NT2/D1 (cell line): ENCODE measurements around the gene LUZP4.
"Not testable (repeated sequence)": the region's sequence is repeated elsewhere in the genome, so short reads cannot be mapped to it uniquely, and the experiment has no call there.

ENCODE experiments used
- DNase-seq: peaks from one replicate; pipeline ENCODE4 v3.0.0-alpha.2; 2011; ENCODE audit warnings: low read depth, low spot score
- H3K27me3 ChIP-seq: 2 replicates; pipeline ENCODE4 v1.6.0; 2011; ENCODE audit warnings: mild to moderate bottlenecking; ENCODE audit not compliant: insufficient read length, insufficient read depth
- H3K36me3 ChIP-seq: 2 replicates; pipeline ENCODE4 v1.6.1; 2011; ENCODE audit warnings: mild to moderate bottlenecking, low read length, mixed read lengths; ENCODE audit not compliant: insufficient read depth, insufficient read length
- H3K4me1 ChIP-seq: 2 replicates; pipeline ENCODE4 v1.5.1; 2011; ENCODE audit not compliant: insufficient read depth, insufficient read length
- H3K4me3 ChIP-seq: 2 replicates; pipeline ENCODE4 v1.5.1; 2011; ENCODE audit warnings: low read depth; ENCODE audit not compliant: insufficient read length
- H3K9ac ChIP-seq: 2 replicates; pipeline ENCODE4 v1.6.0; 2011; ENCODE audit warnings: low read depth; ENCODE audit not compliant: insufficient read length
- H3K9me3 ChIP-seq: 2 replicates; pipeline ENCODE4 v1.5.1; 2011; ENCODE audit warnings: mild to moderate bottlenecking, low read length; ENCODE audit not compliant: insufficient read depth
- SUZ12 ChIP-seq: IDR thresholded peaks from 2 replicates; pipeline ENCODE4 v1.6.1; 2011; ENCODE audit not compliant: insufficient read length, insufficient read depth; ENCODE audit errors: extremely low read depth
- YY1 ChIP-seq: IDR thresholded peaks from 2 replicates; pipeline ENCODE4 v1.6.1; 2011; ENCODE audit not compliant: insufficient read length, insufficient read depth
- ZNF274 ChIP-seq: IDR thresholded peaks from 2 replicates; pipeline ENCODE4 v1.6.1; 2011; ENCODE audit warnings: mild to moderate bottlenecking, low read depth, low read length

Gene LUZP4

GRCh38 chrX:115337491-115338144 lies 48.1 kb downstream of the LUZP4 start:
- Histone ChIP-seq H3K36me3 (no peaks in the 10 kb centered on the region), H3K27me3 (no peaks in the 10 kb centered on the region), H3K9ac (no peak overlapping the region), H3K4me1 (peaks cover 2% of the 10 kb centered on the region), H3K4me3 (no peak overlapping the region), H3K9me3 (no peaks in the 10 kb centered on the region)
- DNase-seq, result no peak
- TF ChIP-seq YY1 (no peak), ZNF274 (no peak)

- Histone ChIP-seq H3K9me3 (no peaks in the 10 kb centered on the region), H3K36me3 (no peaks in the 10 kb centered on the region), H3K9ac (no peak overlapping the region), H3K4me3 (no peak overlapping the region), H3K27me3 (no peaks in the 10 kb centered on the region), H3K4me1 (no peaks in the 10 kb centered on the region)
- no peak for DNase-seq
- TF ChIP-seq SUZ12 (no peak), YY1 (no peak), ZNF274 (no peak)
Measured at GRCh38 chrX:115339441-115340025, 50.0 kb downstream of the LUZP4 start.

DNA sequence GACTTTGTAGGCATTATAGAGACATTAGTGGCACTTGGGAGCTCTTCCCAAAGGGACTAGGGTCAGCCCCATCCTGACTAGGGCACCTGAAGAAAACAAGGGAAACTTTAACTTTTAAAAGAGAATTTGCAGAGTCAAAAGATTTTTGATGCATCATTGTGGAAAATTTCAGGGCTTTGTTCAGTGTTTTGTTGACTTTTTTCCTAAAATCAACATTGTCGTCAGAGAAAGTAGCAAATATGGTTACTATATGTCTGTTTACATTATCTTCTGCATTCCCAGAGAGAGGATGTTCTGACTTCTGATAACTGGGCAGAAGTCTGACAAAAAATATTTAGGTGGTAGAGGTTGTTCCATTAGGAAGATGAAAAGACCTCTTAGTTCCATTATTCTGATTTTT lies 51.9 kb downstream of the LUZP4 start:
- Histone ChIP-seq H3K9ac (no peak overlapping the region), H3K36me3 (no peaks in the 10 kb centered on the region), H3K4me1 (peaks cover 2% of the 10 kb centered on the region), H3K4me3 (no peak overlapping the region), H3K27me3 (no peaks in the 10 kb centered on the region), H3K9me3 (no peaks in the 10 kb centered on the region)
- TF ChIP-seq ZNF274 (no peak), YY1 (no peak), SUZ12 (no peak)
- DNase-seq, result no peak

DNA sequence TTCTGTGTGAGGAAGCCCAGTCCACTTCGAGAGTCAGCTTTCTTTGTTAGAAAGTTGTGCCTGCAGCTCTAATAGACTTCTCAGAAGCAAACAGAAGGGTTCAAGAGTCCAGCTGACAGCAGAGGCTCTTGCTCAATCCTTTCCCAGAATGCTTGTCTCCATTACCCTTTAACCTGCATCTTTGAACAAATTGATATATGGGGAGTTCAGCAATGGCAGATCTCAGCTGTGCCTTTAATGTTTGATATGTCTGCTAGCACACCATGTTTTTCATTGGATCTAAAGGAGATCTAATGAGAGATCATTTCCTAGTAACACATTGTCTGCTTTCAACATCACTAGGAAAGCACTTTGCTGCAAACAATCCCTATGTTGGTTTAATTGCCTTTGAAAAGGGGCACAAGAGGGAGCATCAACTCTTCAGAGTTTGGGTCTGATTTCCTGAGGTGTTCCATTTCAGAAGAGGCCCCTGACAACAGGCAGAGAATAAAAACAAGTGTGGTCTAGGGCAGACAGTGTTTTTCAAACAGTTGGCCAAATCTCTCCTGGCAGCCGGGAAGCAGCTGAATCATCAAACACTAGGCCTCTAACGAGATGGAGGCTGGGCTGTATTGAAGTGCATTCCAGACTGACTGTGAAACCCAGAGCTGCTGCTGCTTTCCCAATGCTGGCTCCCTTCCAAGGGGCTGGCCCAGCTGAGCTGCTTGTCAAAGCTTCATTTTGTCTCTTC lies 55.5 kb downstream of the LUZP4 start:
- H3K27me3 ChIP-seq, result no peaks in the 10 kb centered on the region
- H3K9me3 ChIP-seq, result peaks cover 6% of the 10 kb centered on the region; the same call in 1 of the 2 replicates
- no peak overlapping the region for H3K9ac ChIP-seq
- peak; percentile 81 for DNase-seq
- H3K4me1 ChIP-seq, result peaks cover 2% of the 10 kb centered on the region
- no peaks in the 10 kb centered on the region for H3K36me3 ChIP-seq
- TF ChIP-seq YY1, result no peak
- no peak for TF ChIP-seq SUZ12
- no peak for TF ChIP-seq ZNF274
- no peak overlapping the region for H3K4me3 ChIP-seq

DNA sequence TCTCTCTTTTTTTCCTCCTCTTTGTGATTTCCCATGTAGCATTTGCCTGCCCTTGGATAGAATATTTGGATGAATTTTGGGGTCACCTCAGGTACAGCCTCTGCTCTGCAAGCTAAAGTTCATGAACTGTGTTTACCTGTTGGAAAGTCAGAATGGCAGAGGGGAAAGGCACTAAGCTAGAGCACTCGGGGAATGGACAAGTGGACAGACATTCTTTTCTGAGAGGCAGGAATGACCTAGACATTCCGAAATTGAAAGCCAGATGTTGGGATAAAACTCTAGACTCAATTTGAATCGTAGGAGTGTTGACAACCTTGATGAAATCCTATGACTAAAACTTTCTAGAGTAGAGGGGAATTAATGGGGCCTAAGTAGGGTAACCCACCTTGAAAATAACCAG lies 56.1 kb downstream of the LUZP4 start:
- TF ChIP-seq SUZ12 (no peak), ZNF274 (no peak), YY1 (no peak)
- Histone ChIP-seq H3K36me3 (no peaks in the 10 kb centered on the region), H3K9ac (no peak overlapping the region), H3K4me1 (peaks cover 2% of the 10 kb centered on the region), H3K9me3 (peaks cover 6% of the 10 kb centered on the region; the same call in 1 of the 2 replicates), H3K27me3 (no peaks in the 10 kb centered on the region), H3K4me3 (no peak overlapping the region)
- DNase-seq, result no peak

GRCh38 chrX:115346738-115347137 lies 57.2 kb downstream of the LUZP4 start:
- not testable (repeated sequence) for H3K27me3 ChIP-seq, H3K4me1 ChIP-seq, H3K36me3 ChIP-seq, DNase-seq, H3K4me3 ChIP-seq, H3K9ac ChIP-seq, H3K9me3 ChIP-seq

GRCh38 chrX:115348446-115349225 lies 59.1 kb downstream of the LUZP4 start:
- peaks cover 6% of the 10 kb centered on the region; the same call in 1 of the 2 replicates for H3K9me3 ChIP-seq
- H3K9ac ChIP-seq, result no peak overlapping the region
- DNase-seq, result no peak
- H3K4me3 ChIP-seq, result no peak overlapping the region
- no peaks in the 10 kb centered on the region for H3K36me3 ChIP-seq
- peaks cover 2% of the 10 kb centered on the region for H3K4me1 ChIP-seq
- H3K27me3 ChIP-seq, result no peaks in the 10 kb centered on the region
- TF ChIP-seq YY1 (no peak), ZNF274 (no peak), SUZ12 (no peak)
